Adipocyte (in vitro differentiated cells): ENCODE results near the gene BPIFB2.
"Not testable (repeated sequence)": the region's sequence is repeated elsewhere in the genome, so short reads cannot be mapped to it uniquely, and the experiment has no call there.

Experiments used
- DNase-seq: peaks from one replicate; pipeline ENCODE4 v3.0.0-alpha.2; 2015; ENCODE audit warnings: low read depth
- H3K27me3 ChIP-seq: replicated peaks from 2 replicates; pipeline ENCODE4 v1.7.0; 2013; ENCODE audit warnings: mild to moderate bottlenecking, low read length, moderate library complexity; ENCODE audit not compliant: control insufficient read depth, insufficient read depth
- H3K36me3 ChIP-seq: 2 replicates; pipeline ENCODE4 v1.7.0; 2013; ENCODE audit warnings: low read length, mild to moderate bottlenecking, moderate library complexity; ENCODE audit not compliant: control insufficient read depth, insufficient read depth, severe bottlenecking
- H3K4me1 ChIP-seq: 2 replicates; pipeline ENCODE4 v1.7.0; 2013; ENCODE audit warnings: mild to moderate bottlenecking, low read length, moderate library complexity; ENCODE audit not compliant: control insufficient read depth, insufficient read depth
- H3K4me3 ChIP-seq: 2 replicates; pipeline ENCODE4 v1.7.0; 2013; ENCODE audit warnings: mild to moderate bottlenecking, low read length, moderate library complexity
- H3K9ac ChIP-seq: 2 replicates; pipeline ENCODE4 v1.7.0; 2013; ENCODE audit warnings: mild to moderate bottlenecking, low read length, moderate library complexity
- H3K9me3 ChIP-seq: 2 replicates; pipeline ENCODE4 v1.7.0; 2013; ENCODE audit warnings: mild to moderate bottlenecking, low read length, moderate library complexity; ENCODE audit not compliant: control insufficient read depth

BPIFB2 gene

DNA sequence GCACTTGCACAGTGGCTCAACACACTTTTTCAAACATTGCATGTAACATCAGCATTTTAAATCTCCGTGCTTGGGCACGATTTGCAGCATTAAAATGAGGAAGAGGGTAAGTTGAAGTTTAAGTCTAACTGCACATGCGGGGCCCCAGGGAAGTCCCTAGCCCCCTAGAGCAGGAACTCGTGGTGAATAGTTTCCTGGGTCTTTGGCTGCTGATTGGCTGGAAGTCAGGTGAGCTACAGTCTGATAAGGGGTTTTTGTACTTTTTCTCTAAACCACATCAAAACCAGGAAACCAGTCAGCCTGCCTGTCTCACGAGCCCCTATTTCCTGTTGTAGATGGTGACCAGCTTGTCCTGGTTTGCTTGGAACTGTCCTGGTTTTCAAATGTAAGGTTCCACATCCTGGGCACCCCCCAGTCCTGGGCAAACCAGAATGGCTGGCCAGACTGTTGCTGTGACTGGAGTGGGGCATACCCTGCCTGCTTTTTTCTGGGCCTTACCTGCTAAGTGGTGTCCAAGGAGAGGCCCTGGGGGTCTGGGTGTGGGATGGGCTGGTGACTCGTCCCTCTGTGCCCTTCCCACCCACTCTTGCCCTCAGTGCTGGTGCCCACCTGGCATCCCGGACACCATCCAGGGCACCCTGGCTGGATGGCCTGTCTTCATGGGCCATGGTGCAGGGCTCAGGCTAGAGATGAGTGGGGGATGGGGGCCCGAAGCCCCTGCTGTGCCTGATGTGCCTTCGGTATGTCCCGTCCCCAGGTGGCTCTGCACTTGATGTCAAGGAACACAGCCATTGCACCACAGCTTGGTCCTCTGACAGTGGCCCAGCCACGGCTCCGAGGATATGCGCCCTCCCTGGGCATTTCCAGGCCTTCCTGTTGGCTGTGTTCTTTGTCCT lies 35.1 kb upstream of the BPIFB2 start:
- Histone ChIP-seq H3K4me3 (no peak overlapping the region), H3K36me3 (no peaks in the 10 kb centered on the region), H3K9ac (no peak overlapping the region), H3K4me1 (peaks cover 10% of the 10 kb centered on the region), H3K27me3 (peaks cover 21% of the 10 kb centered on the region), H3K9me3 (peaks cover 5% of the 10 kb centered on the region)
- no peak for DNase-seq

DNA sequence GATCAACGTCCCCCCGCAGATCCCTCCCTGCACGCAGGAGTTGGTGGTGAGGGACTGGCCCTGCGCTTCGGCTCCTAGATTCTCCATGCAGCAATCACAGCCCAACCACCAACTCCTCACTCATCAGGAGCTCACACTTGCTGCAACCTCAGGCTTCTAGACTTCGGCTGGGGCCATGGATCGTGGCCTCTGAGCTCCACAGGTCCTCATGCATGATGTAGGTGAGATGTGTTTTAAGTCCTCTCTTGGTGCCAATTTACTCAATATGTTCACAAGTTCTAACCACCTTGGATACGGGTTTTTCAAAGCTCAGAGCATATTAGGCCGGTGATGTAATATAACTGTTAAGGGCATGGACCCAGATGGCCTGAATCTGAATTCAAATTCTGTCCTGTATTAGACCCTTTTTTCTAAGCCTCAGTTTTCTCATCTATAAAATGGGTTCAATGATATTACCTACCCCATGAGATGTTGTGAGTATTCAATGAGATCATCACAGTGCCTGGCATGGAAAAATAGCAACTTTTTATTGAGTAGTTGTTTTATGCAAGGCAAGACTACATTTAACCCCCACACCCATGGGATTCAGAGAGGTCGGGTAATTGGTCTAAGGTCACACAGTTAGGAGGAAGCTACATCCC lies 34.3 kb upstream of the BPIFB2 start:
- no peak for DNase-seq
- peaks cover 5% of the 10 kb centered on the region for H3K9me3 ChIP-seq
- H3K4me1 ChIP-seq: peaks cover 10% of the 10 kb centered on the region
- no peaks in the 10 kb centered on the region for H3K36me3 ChIP-seq
- H3K9ac ChIP-seq: no peak overlapping the region
- H3K4me3 ChIP-seq: no peak overlapping the region
- peaks cover 28% of the 10 kb centered on the region for H3K27me3 ChIP-seq

DNA sequence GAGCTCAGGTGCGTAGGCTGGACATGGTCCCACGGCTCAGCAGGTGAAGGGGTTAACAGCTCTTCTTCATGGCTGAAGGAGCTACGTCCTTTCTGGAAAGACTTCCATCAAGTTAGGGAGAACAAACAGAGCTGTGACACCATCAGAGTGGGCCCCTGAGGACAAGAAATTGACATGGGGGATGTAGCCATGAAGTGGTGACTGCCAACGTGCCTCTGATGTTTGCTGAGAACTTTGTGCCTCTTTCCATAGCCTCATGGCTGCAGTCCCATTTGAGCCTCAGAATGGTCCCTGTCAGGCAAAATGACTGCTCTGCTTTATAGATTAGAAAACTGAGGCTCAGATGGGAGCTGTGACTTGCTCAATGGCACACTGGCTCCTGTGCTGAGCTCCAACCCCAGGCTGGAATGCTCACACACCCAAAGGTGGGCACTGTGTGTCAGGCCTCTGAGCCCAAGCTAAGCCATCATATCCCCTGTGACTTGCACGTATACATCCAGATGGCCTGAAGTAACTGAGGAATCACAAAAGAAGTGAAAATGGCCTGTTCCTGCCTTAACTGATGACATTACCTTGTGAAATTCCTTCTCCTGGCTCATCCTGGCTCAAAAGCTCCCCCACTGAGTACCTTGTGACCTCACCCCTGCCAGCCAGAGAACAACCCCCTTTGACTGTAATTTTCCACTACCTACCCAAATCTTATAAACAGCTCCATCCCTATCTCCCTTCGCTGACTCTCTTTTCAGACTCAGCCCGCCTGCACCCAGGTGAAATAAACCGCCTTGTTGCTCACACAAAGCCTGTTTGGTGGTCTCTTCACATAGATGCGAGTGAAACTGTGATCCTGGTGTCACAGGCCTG lies 33.1 kb upstream of the BPIFB2 start:
- not testable (repeated sequence) for H3K4me3 ChIP-seq, DNase-seq
- H3K27me3 ChIP-seq: peaks cover 32% of the 10 kb centered on the region

DNA sequence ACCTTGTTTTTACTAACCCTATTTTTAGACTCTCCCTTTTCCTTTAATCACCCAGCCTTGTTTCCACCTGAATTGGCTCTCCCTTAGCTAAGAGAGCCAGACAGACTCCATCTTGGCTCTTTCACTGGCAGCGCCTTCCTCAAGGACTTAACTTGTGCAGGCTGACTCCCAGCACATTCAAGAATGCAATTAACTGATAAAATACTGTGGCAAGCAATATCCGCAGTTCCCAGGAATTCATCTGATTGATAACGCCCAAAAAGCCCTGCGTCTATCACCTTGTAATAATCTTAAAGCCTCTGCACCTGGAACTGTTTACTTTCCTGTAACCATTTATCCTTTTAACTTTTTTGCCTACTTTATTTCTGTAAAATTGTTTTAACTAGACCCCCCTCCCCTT lies 32.4 kb upstream of the BPIFB2 start:
- not testable (repeated sequence) for H3K36me3 ChIP-seq, H3K4me3 ChIP-seq, DNase-seq, H3K9me3 ChIP-seq, H3K9ac ChIP-seq, H3K4me1 ChIP-seq
- H3K27me3 ChIP-seq: peaks cover 35% of the 10 kb centered on the region

More for the DNA sequence above, 33.1 kb upstream of the BPIFB2 start:
- H3K4me1 ChIP-seq, H3K9ac ChIP-seq, H3K36me3 ChIP-seq, H3K9me3 ChIP-seq: not testable (repeated sequence)

DNA sequence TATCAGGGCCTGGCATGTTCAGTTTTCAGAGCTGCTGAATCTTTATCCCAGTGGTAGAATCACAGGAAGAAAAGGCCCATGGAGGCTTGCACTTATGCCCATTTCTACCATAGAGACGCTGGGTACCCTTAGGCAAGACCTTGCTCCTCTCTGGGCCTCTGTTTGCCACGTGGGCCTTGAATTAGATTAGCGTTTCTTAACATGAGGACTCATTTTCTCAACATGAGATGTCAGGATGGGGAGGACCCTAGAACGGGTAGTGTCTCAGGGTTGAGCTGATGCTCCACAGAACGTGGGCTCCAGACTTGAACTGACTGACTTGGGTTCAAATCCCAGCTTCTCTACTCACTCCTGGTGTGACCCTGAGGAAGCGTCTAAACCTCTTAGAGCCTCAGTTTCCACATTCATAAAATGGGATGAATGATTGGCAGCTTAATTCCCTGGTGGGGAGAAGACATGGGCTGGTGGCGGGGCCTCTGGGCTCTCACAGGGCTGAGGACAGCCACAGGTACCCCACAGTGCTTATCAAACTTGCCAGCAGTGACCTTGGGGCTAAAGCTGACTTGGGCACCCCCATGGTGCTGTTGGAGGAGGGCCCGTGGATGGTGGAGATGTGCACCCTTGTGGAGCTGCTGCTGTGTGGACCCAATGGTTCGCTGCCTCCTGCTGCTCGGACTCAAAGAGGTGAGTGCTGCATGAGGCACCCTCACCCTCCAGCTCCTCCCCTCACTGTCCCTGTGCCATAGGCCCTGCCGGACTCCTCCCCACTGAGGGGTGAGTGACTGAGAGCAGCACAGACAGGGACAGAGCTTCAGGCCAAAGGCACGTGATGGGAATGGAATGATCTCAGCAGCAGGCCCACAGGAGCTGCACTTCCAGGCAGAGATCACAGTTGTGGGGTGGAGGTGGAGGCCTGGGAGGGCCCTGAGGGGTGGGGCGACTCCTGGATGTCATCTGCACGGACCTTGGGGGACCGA lies 31.5 kb upstream of the BPIFB2 start:
- Histone ChIP-seq H3K4me3 (no peak overlapping the region), H3K9me3 (peaks cover 5% of the 10 kb centered on the region), H3K27me3 (peaks cover 36% of the 10 kb centered on the region), H3K36me3 (no peaks in the 10 kb centered on the region), H3K4me1 (no peaks in the 10 kb centered on the region), H3K9ac (no peak overlapping the region)
- no peak for DNase-seq

DNA sequence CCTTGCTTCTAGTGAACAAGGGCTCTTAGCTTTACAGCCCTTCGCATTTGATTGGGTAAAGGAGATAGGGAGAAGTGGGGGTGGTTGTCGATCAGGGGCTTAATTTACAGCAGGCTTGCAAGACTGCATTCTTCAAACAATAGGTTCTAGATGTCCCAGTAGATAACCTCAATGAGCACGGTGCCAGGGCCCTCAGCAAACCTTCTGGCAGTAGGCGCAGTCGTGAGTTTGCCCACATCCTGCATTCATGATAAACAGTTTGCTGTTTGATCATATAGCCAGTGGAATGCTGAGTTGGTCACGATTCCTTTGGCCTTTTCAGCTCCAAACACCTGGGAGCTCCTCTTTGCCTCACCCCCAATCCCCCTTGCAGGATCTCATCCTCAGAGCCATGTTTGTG lies 30.8 kb upstream of the BPIFB2 start:
- Histone ChIP-seq H3K4me1 (no peaks in the 10 kb centered on the region), H3K36me3 (no peaks in the 10 kb centered on the region), H3K9me3 (peaks cover 5% of the 10 kb centered on the region), H3K9ac (no peak overlapping the region), H3K4me3 (no peak overlapping the region), H3K27me3 (peaks cover 42% of the 10 kb centered on the region)
- DNase-seq: no peak

DNA sequence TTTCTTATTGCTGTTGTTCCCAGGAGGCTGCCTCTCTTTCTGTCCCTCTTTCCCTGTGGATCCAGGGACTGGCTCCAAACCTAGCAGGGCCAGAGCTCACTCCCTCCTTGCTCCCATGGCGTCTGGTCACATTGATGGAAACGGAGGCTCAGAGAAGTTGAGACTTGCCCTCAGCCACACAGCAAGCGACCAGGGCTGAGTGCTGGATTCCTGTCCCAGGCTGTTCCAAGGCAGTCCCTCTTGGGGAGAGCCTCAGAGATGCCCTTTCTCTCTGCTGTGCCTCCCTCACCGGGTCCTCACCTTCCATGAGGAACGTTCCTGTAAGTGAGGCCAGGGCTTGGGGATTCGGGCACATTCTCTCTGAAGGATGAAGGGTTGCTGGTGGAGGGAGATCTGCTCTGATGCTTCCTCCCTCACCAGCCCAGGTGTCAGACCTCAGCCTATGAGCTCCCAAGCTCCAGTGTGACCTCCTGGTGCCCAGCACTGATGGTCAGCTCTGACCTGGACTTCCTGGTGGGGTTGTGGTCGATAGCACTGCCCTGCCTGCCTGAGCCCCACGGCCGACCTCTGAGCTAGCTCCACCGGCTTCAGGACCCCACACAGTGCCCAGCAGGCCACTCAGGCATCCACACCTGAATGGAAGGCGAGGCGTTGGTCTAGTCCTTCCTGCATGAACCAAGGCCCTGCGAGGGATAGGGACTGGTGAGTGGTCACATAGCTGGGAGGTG lies 30.1 kb upstream of the BPIFB2 start:
- no peaks in the 10 kb centered on the region for H3K36me3 ChIP-seq
- H3K4me3 ChIP-seq: no peak overlapping the region
- H3K27me3 ChIP-seq: peaks cover 42% of the 10 kb centered on the region
- DNase-seq: no peak
- no peaks in the 10 kb centered on the region for H3K4me1 ChIP-seq
- H3K9ac ChIP-seq: no peak overlapping the region
- H3K9me3 ChIP-seq: peaks cover 5% of the 10 kb centered on the region

DNA sequence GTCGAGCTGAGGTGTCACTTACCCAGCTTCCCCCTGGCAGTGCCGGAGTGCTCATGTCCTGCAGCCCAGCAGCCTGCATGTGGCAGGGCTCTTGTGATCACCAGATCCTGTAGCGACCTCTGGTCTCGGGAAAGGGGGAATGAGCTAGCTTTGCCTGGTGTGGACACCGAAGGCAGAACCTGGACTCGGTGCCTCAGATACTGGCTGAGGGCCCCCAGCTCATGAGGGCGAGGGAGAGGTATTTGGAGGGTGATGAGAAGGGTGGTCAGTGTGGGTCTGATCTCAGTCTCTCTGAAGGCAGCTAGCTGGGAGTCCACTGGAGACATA lies 29.5 kb upstream of the BPIFB2 start:
- peaks cover 42% of the 10 kb centered on the region for H3K27me3 ChIP-seq
- no peak overlapping the region for H3K4me3 ChIP-seq
- DNase-seq: no peak
- peaks cover 5% of the 10 kb centered on the region for H3K9me3 ChIP-seq
- no peak overlapping the region for H3K9ac ChIP-seq
- no peaks in the 10 kb centered on the region for H3K36me3 ChIP-seq
- H3K4me1 ChIP-seq: no peaks in the 10 kb centered on the region

DNA sequence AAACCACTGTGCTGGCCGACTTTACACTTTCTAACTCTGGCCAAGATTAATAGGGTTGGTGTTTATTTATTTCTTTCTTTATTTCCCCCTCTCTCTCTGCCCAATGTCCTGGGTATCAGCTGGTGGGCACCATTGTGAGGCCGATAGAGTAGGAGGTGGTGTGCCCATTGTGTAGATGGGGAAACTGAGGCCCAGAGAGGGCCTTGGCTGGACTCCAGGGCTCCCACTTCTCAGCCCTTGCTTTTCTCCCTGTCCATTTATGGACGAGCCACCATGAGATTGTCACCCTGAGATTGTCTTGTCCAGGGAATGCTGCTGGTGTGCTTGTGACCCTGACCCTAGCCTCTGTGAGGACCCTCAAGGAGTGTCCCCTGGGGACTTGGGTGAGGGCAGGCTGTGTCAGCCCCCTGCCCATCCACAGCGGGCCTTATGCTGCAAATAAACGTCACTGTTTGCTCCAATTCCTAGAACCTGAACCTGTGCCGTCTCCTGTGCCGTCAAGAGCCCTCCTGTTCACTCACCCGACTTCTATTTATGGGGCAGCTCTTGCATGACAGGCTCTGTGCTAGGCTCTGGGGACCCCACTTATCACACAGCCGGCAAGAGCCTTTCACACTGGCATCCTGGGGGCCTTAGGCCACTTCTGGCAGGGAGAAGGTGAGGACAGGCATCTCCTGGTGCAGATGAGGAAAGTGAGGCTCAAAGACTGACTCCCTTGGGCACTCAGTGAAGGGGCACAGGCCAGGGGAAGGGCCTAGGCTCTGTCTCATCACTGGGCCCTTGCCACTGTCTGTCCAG lies 28.1 kb upstream of the BPIFB2 start:
- Histone ChIP-seq H3K36me3 (no peaks in the 10 kb centered on the region), H3K4me1 (no peaks in the 10 kb centered on the region), H3K9ac (no peak overlapping the region), H3K4me3 (no peak overlapping the region), H3K9me3 (peaks cover 5% of the 10 kb centered on the region), H3K27me3 (peaks cover 43% of the 10 kb centered on the region)
- DNase-seq: no peak
